OCI-LY1 (cell line): ENCODE results near the gene PCDHGA7.

Experiments used
- CTCF ChIP-seq: fragments of 200-600 bp; sonication (generic), shearing (Covaris generic); IDR thresholded peaks from 2 replicates; pipeline ENCODE4 v1.5.1; 2017; ENCODE audit warnings: mild to moderate bottlenecking, antibody characterized with exemption, low read length, moderate library complexity, mixed read lengths
- EZH2 ChIP-seq: fragments of 200-600 bp; sonication (generic), shearing (Covaris generic); IDR thresholded peaks from 2 replicates; pipeline ENCODE4 v1.8.0; 2017; ENCODE audit warnings: borderline replicate concordance, mixed run types, mild to moderate bottlenecking, antibody characterized with exemption, low read length, moderate library complexity, mixed read lengths

DNA sequence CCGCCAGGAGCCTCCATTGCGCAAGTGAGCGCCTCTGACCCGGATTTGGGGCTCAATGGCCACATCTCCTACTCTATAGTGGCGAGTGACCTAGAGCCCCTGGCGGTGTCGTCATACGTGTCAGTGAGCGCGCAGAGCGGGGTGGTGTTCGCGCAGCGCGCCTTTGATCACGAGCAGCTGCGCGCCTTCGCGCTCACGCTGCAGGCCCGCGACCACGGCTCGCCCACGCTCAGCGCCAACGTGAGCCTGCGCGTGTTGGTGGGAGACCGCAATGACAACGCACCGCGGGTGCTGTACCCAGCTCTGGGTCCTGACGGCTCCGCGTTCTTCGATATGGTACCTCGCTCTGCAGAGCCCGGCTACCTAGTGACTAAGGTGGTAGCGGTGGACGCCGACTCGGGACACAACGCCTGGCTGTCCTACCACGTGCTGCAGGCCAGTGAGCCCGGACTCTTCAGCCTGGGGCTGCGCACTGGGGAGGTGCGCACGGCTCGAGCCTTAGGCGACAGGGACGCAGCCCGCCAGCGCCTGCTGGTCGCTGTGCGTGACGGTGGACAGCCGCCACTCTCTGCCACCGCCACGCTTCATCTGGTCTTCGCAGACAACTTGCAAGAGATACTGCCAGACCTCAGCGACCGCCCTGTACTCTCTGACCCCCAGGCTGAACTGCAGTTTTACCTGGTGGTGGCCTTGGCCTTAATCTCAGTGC is 27.2 kb downstream of the PCDHGA7 start:
- no peak for TF ChIP-seq CTCF
- no peak for TF ChIP-seq EZH2
